ENCODE results near the gene SPOCD1.
A peak's percentile ranks its signal among the peaks of the same experiment; 100 is the strongest.

SPOCD1 gene

DNA sequence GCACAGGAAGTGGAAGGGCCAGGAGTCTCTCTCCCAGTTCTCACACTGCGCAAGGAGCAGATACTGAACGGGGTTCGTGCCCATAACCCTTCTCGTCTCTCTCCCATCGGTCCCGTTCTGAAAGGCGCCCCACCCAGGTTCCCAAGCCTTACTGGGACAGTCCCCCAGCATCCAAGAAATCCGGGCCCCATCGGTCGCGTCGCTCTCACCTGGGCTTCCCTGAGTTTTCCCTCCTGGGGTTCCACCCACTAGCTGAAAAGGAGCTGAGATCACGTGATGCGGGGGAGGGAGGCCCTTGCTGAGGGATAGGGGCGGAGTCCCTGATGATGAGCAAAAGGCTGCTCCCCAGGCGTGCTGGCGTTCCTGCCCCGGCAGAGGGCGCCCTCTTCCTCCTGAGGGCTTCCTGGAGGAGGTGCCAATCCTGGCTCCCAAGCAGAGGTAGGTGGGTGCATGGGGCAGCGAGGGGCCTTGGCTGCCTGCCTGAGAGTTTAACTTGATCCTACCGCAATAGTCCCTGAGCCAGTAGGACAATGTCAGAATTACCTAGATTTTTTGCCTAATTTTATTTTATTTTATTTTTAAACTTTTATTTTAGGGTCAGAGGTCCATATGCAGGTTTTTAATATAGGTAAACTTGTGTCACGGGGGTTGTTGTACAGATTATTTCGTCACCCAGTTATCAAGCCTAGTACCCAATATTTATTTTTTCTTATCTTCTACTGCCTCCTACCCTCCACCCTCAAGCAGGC lies at the start of gene SPOCD1:
Gene SPOCD1 (minus strand): TSS at position 271 of the 749 bp plus-strand sequence. CDS start 689 bp downstream, outside the sequence.
- intact Hi-C loops (cut with DNase I): no loop called here
- peak; percentile 65 to 93 (median 82) for DNase-seq

DNA sequence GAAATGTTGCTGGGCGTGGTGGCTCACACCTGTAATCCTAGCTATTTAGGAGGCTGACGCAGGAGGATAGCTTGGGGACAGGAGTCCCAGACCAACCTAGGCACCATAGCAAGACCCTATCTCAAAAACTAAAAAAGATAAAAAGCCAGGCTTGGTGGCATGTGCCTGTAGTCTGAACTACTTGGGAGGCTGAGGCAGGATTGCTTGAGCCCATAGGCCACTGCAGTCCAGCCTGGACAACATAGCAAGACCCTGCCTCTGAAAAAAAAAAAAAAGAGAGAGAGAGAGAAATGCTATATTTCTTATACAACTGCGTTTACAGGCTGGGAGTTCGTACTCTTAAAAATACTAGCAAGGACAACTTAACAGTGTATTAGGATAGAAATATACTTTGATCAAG lies 46.2 kb upstream of the SPOCD1 start:
- peak in 1 of 42 donors; percentile 3 for DNase-seq
- intact Hi-C loops (cut with DNase I): no loop called here

DNA sequence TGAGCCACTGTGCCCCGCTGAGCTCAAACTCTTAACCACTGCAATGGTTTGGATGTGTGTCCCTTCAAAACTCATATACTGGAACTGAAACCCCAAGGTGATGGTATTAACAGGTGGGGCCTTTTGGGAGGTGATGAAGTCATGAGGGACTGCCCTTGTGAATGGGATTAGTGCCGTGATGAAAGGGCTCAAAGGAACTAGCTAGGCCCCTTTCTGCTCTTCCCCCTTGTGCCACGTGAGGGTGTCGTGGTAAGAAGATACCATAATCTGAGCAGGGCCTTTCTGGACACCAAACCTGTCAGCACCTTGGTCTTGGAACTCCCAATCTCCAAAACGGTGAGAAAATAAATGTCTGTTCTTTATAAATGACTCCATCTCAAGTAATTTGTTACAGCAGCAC lies 45.5 kb upstream of the SPOCD1 start:
- peak in 1 of 42 donors; percentile 1 for DNase-seq
- intact Hi-C loops (cut with DNase I): no loop called here

DNA sequence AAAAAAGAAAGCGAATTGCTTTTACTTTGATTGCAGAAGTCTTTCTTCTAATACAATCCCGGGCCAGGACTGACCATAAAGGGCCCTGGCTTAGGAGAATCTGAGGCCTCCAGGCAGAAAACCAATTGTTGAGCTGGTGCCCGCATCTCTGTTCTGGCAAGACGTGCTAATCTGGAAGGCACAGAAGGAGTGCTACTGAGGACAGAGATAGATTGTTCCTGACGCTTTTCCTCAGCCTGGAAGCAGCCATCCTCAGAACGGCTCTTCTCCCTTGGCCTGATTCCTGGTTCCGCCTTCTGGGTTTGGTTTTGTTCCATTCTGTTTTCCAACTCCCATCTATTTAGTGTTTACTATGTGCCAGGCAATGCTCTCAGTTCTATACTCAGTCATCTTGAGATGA lies 44.8 kb upstream of the SPOCD1 start:
- peak in 20 of 42 donors; percentile 7 to 70 (median 23) for DNase-seq
- intact Hi-C loops (cut with DNase I): no loop called here

DNA sequence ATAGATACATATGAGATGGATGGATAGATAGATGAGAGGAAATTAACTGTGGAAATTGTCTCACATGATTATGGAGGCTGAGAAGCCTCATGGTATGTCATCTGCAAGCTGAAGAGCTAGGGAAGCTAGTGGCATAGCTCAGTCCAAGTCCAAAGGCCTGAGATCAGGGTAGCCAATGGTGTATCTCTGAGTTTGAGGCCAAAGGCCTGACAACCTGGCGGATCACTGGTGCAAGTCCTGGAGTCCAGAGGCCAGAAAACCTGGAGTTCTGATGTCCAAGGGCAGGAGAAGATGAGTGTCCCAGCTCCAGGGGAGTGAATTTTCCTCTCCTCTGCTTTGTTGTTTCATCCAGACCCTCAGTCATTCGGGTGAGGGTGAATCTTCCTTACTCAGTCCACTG lies 43.9 kb upstream of the SPOCD1 start:
- intact Hi-C loops (cut with DNase I): no loop called here
- DNase-seq: no peak

- no peak for DNase-seq
- intact Hi-C loops (cut with DNase I): no loop called here
These were observed 43.2 kb upstream of the SPOCD1 start for GRCh38 chr1:31859044-31859443.

- intact Hi-C loops (cut with DNase I): no loop called here
- peak in 1 of 42 donors; percentile 9 for DNase-seq
These were observed 42.0 kb upstream of the SPOCD1 start for GRCh38 chr1:31857863-31858262.

DNA sequence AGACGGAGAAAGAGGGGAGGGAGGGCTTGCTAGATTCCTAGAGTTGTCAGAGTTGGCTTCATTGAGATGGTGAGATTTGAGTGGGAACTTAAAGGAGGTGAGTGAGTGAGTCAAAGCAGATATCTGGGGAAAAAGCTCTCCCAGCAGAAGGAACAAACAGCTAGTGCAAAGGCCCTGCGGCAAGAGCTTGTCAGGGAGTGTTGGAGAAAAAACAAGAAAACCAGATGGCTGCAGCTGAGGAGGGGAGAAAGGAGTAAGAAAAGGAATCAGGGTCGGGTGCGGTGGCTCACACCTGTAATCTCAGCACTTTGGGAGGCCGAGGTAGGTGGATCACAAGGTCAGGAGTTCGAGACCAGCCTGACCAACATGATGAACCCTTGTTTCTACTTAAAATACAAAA lies 40.3 kb upstream of the SPOCD1 start:
- intact Hi-C loops (cut with DNase I): no loop called here
- DNase-seq: peak in 2 of 42 donors; percentile 0 to 5

- peak in 7 of 42 donors; percentile 13 to 47 (median 25) for DNase-seq
- intact Hi-C loops (cut with DNase I): no loop called here
These were observed 39.4 kb upstream of the SPOCD1 start for GRCh38 chr1:31855038-31855845.

DNA sequence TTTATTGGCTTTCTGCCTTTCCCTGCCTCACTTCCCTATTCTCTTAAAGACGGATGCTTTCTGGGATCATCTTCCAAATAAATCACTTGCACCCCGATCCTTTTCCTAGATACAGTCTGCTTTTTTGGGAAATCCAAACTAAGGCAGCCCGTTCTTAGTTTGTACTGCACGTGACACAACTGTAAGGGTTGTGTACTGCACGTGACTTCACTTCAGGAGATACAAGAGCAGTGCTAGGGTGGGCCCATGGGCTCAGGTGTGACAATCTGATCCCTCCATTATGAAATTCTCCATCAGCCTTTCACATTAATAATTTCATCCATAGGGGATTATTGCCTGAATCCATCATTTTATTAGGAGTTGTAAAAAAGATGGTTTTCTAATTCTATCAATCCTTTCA lies 33.8 kb upstream of the SPOCD1 start:
- intact Hi-C loops (cut with DNase I): no loop called here
- peak in 1 of 42 donors; percentile 9 for DNase-seq

- intact Hi-C loops (cut with DNase I): no loop called here
- peak in 1 of 42 donors; percentile 13 for DNase-seq
These were observed 32.6 kb upstream of the SPOCD1 start for GRCh38 chr1:31848381-31848897.

GRCh38 chr1:31846484-31846883 lies 30.7 kb upstream of the SPOCD1 start:
- intact Hi-C loops (cut with DNase I): no loop called here
- DNase-seq: no peak

DNA sequence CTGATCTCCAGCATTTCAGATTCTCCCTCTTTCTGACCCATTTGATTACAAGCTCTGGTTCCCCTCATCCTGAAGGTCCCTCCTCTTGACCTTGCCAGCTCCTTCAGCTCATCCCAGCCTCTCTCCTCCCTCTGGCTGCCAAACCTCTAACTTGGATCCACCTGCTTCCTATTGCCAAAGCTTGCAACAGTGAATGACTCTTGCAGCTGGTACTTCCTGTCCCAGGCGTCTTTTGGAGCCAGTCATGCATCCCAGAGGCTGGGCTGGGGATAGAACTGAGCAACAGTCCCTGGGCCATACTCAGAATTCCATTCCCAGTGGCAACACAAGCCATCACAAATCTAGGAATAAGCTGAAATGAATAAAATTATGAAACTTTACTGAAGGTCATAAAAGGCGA lies 27.7 kb upstream of the SPOCD1 start:
- intact Hi-C loops (cut with DNase I): no loop called here
- peak in 34 of 42 donors; percentile 18 to 77 (median 48) for DNase-seq

- intact Hi-C loops (cut with DNase I): no loop called here
- DNase-seq: peak in 11 of 42 donors; percentile 10 to 50 (median 37)
These were observed 24.0 kb upstream of the SPOCD1 start for GRCh38 chr1:31839662-31840343.

GRCh38 chr1:31837451-31838158 lies 21.8 kb upstream of the SPOCD1 start:
- intact Hi-C loops (cut with DNase I): no loop called here
- DNase-seq: peak in 1 of 42 donors; percentile 3

DNA sequence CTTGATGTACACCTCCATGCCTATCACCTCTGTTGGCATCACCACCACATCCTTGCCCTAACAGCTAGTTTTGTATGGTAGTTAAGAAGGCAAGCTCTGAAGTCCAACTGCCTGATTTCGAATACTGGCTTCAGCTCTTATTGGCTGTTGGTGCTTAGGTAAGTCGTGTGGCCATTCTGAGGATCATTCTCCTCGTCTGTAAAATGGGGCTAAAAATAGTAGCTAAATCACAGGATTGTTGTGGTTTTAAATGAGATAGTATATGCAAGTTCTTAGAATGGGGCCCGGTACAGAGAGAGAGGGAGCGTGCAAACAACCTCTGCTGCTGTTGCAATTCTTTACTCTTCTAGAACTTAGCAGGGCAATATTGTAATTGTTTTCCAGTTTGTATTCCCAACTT lies 20.8 kb upstream of the SPOCD1 start:
- no peak for DNase-seq
- intact Hi-C loops (cut with DNase I): no loop called here

GRCh38 chr1:31835415-31835814 lies 19.6 kb upstream of the SPOCD1 start:
- intact Hi-C loops (cut with DNase I): no loop called here

DNA sequence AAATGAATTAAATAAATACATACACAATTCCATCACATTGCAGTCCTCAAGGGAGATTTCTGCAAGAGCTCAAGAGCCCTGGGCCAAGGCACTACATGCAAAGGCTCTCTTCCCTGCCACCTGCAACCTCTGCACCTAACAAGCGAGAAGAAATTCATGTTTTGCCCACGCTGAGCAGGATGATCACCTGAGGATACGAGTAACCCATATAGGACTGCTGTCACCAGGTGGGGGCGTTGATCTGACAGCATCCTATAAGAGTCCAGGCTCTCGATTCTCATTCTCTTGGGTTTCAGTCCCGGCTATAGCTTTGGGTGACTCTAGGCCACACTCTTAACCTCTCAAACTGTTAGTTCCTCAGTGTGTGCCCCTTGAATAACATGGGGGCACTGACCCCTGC lies 18.7 kb upstream of the SPOCD1 start:
- DNase-seq: peak in 1 of 42 donors; percentile 17

More at GRCh38 chr1:31835415-31835814, 19.6 kb upstream of the SPOCD1 start:
- DNase-seq: peak in 1 of 42 donors; percentile 5

More for the DNA sequence above, 18.7 kb upstream of the SPOCD1 start:
- intact Hi-C loops (cut with DNase I): no loop called here
